HG03196 (cell line): Measurements from ENCODE around the gene YIPF4.
"Not testable (repeated sequence)": the region's sequence is repeated elsewhere in the genome, so short reads cannot be mapped to it uniquely, and the experiment has no call there.

Experiments used
- ATAC-seq: cut with Tn5 transposase; IDR thresholded peaks from one replicate; pipeline ENCODE4 v1.9.1; 2021; ENCODE audit not compliant: unreplicated experiment

Gene YIPF4

GRCh38 chr2:32365679-32366078 lies 88.0 kb downstream of the YIPF4 start:
- ATAC-seq: not testable (repeated sequence)
